HFF-Myc (cell line): ENCODE results near the gene SLC12A7.

Experiments used
- DNase-seq: peaks from one replicate; pipeline ENCODE4 v3.0.0-alpha.2; 2011; ENCODE audit warnings: low read depth; ENCODE audit errors: extremely low read depth
- H3K4me3 ChIP-seq: replicated peaks from 2 replicates; pipeline ENCODE4 v1.5.1; 2011; ENCODE audit warnings: low read depth, mild to moderate bottlenecking, control low read depth, low read length
- CTCF ChIP-seq: IDR thresholded peaks from 2 replicates; pipeline ENCODE4 v1.5.1; 2012; ENCODE audit warnings: mild to moderate bottlenecking, low read depth, low read length, control low read depth; ENCODE audit errors: missing control alignments

SLC12A7 gene

GRCh38 chr5:1151316-1151715 lies 39.5 kb upstream of the SLC12A7 start:
- no peak for TF ChIP-seq CTCF
- H3K4me3 ChIP-seq, result no peak overlapping the region
- no peak for DNase-seq

GRCh38 chr5:1150866-1151265 lies 39.0 kb upstream of the SLC12A7 start:
- H3K4me3 ChIP-seq, result no peak overlapping the region
- DNase-seq, result no peak

GRCh38 chr5:1144638-1145396 lies 33.0 kb upstream of the SLC12A7 start:
- no peak for TF ChIP-seq CTCF
- DNase-seq, result no peak
- H3K4me3 ChIP-seq, result no peak overlapping the region

More at GRCh38 chr5:1150866-1151265, 39.0 kb upstream of the SLC12A7 start:
- no peak for TF ChIP-seq CTCF

DNA sequence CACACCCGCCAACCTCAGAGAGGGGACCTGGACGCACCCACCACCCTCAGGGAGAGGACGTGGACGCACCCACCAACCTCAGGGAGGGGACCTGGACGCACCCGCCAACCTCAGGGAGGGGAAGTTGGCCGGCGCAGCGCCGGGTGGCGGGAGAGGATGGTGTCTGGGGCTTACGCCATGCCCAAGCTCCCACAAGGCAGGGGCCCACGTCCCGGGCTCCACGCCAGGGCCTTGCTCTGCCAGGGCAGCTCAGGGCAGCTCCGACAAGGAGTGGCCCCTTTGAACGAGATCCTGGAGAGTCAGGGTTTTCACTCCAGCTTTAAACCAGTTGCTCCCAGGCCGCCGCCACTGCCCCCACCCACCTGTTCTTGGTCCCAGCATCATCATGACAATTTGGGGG lies 32.2 kb upstream of the SLC12A7 start:
- TF ChIP-seq CTCF, result no peak
- H3K4me3 ChIP-seq, result no peak overlapping the region
- DNase-seq, result no peak

DNA sequence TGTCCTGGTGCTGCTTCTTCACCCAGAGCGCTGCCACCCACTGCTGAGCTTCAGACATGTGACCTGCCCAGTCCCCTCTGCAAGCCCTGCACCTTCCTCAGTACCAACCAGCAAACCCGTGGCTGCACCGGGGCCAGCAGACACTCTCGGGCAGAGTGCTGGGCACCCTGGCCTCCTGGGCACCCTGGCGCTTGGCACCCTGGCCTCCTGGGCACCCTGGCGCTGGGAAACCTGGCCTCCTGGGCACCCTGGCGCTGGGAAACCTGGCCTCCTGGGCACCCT lies 31.7 kb upstream of the SLC12A7 start:
- H3K4me3 ChIP-seq, result no peak overlapping the region
- no peak for DNase-seq
- no peak for TF ChIP-seq CTCF

DNA sequence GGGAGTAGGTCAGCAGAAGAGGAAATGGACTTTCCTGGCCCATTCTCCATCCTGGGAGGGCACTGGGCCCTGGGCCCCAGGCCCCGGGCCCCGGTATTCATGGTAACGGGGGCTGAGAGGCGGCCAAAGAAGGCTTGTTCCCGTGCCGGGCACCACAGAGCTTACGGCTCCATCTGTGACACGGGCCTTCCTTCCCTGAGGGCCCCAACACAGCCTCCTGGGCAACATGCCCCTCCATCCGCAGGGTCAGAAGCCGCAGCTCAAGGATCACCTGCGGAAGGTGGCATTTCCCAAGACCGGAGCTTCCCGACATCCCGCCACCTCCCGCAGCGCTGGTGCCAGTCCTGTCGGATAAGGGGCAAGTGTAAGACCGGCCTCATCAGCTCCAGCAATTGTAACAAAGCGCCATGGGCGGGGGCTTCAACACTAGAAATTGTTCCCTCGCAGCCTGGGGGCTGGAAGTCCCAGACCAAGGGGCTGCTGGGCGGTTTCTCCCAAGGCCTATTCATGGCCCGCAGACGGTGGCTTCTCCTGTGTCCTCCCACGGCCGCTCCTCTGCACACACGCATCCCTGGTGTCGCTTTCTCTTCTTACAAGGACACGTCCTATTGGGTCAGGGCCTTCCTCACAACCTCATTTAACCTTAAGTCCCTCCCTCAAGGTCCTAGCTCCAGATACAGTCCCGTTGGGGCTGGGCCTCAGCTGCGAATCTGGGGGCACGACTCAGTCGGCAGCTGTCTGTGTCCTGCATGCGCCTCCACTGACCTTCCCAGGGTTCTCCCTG lies 31.2 kb upstream of the SLC12A7 start:
- H3K4me3 ChIP-seq, result no peak overlapping the region
- no peak for TF ChIP-seq CTCF
- no peak for DNase-seq

DNA sequence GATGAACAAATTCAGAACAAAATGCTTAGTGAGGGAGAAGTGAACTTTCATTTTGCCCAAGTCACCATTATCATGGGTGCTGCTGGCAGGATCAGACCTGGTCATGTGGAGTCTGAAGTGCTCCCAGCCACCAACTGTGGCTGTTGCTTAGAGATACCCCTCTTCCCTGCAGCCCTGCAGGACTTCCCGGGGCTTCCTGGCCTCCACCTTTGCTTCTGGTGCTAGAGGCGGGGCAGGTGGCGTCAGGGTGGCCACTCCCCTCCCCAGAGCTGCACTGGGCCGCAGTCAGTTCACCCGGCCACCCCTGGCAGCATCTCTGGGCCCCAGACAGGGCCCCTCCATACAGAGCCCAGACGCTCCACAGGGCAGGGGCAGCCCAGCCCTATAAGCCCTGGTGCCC lies 30.0 kb upstream of the SLC12A7 start:
- no peak overlapping the region for H3K4me3 ChIP-seq
- no peak for TF ChIP-seq CTCF
- no peak for DNase-seq
